H9 (cell line): ENCODE data around the gene HAT1. TPM values are rescaled to one million over a fixed set of nuclear protein-coding genes. Genes with fewer than 3 reads are reported as not detected.

Experiments
- DNase-seq: peaks from one replicate; pipeline ENCODE4 v3.0.0-alpha.2; 2017
- H2AFZ ChIP-seq: one replicate; pipeline ENCODE4 v1.6.1; 2013; ENCODE audit warnings: mild to moderate bottlenecking, low read length, control low read depth, moderate library complexity
- H2AK5ac ChIP-seq: 2 replicates; pipeline ENCODE4 v1.6.1; 2013; ENCODE audit warnings: low read length, control low read depth, mixed read lengths; ENCODE audit not compliant: insufficient read length
- H2BK120ac ChIP-seq: one replicate; pipeline ENCODE4 v1.6.1; 2013; ENCODE audit warnings: low read depth, mild to moderate bottlenecking, low read length, control low read depth, inconsistent platforms; ENCODE audit not compliant: poor library complexity, severe bottlenecking
- H2BK12ac ChIP-seq: 2 replicates; pipeline ENCODE4 v1.6.1; 2013; ENCODE audit warnings: low read length, control low read depth, mixed read lengths, low read depth; ENCODE audit not compliant: insufficient read length
- H2BK15ac ChIP-seq: 2 replicates; pipeline ENCODE4 v1.6.1; 2013; ENCODE audit warnings: low read depth, low read length, control low read depth
- H2BK20ac ChIP-seq: one replicate; pipeline ENCODE4 v1.6.1; 2013; ENCODE audit warnings: low read depth, mild to moderate bottlenecking, low read length, control low read depth, inconsistent platforms; ENCODE audit not compliant: poor library complexity, severe bottlenecking
- H2BK5ac ChIP-seq: 2 replicates; pipeline ENCODE4 v1.6.1; 2013; ENCODE audit warnings: low read length, control low read depth, mixed read lengths; ENCODE audit not compliant: insufficient read length
- H3K14ac ChIP-seq: 2 replicates; pipeline ENCODE4 v1.6.1; 2013; ENCODE audit warnings: low read length, control low read depth; ENCODE audit not compliant: insufficient read depth
- H3K18ac ChIP-seq: 2 replicates; pipeline ENCODE4 v1.6.1; 2013; ENCODE audit warnings: low read depth, mild to moderate bottlenecking, mixed read lengths, low read length, control low read depth; ENCODE audit not compliant: insufficient read length
- H3K23ac ChIP-seq: 2 replicates; pipeline ENCODE4 v1.6.1; 2013; ENCODE audit warnings: low read length, control low read depth, mixed read lengths, low read depth; ENCODE audit not compliant: insufficient read length
- H3K23me2 ChIP-seq: 2 replicates; pipeline ENCODE4 v1.6.1; 2013; ENCODE audit warnings: low read depth, mild to moderate bottlenecking, mixed read lengths, low read length, control low read depth; ENCODE audit not compliant: insufficient read length, poor library complexity, severe bottlenecking
- H3K27ac ChIP-seq: 2 replicates; pipeline ENCODE4 v1.5.1; 2013; ENCODE audit warnings: low read length, control low read depth, mixed read lengths, low read depth; ENCODE audit not compliant: insufficient read length
- H3K27me3 ChIP-seq: 2 replicates; pipeline ENCODE4 v1.6.1; 2013; ENCODE audit warnings: low read length, control low read depth, inconsistent platforms; ENCODE audit not compliant: insufficient read depth
- H3K4ac ChIP-seq: 2 replicates; pipeline ENCODE4 v1.6.1; 2013; ENCODE audit warnings: low read depth, mild to moderate bottlenecking, control low read depth, inconsistent platforms, low read length, moderate library complexity
- H3K4me1 ChIP-seq: 2 replicates; pipeline ENCODE4 v1.6.1; 2013; ENCODE audit warnings: low read length, control low read depth, inconsistent platforms; ENCODE audit not compliant: insufficient read depth
- H3K4me2 ChIP-seq: 2 replicates; pipeline ENCODE4 v1.6.1; 2013; ENCODE audit warnings: low read length, control low read depth, mixed read lengths; ENCODE audit not compliant: insufficient read length, insufficient read depth
- H3K56ac ChIP-seq: 2 replicates; pipeline ENCODE4 v1.6.1; 2013; ENCODE audit warnings: low read depth, mild to moderate bottlenecking, mixed read lengths, low read length, control low read depth; ENCODE audit not compliant: insufficient read length
- H3K79me1 ChIP-seq: 2 replicates; pipeline ENCODE4 v1.6.1; 2013; ENCODE audit warnings: low read depth, mild to moderate bottlenecking, moderate library complexity, low read length, control low read depth, inconsistent platforms; ENCODE audit not compliant: insufficient read depth, poor library complexity, severe bottlenecking
- H3K79me2 ChIP-seq: 2 replicates; pipeline ENCODE4 v1.6.1; 2013; ENCODE audit warnings: low read length, control low read depth, inconsistent platforms; ENCODE audit not compliant: insufficient read depth
- H3K9ac ChIP-seq: 2 replicates; pipeline ENCODE4 v1.6.1; 2013; ENCODE audit warnings: low read length, control low read depth, mixed read lengths; ENCODE audit not compliant: insufficient read length; ENCODE audit errors: extremely low read depth
- H3K9me3 ChIP-seq: one replicate; pipeline ENCODE4 v1.6.1; 2013; ENCODE audit warnings: low read depth, low read length, inconsistent platforms; ENCODE audit not compliant: control insufficient read depth
- H3T11ph ChIP-seq: one replicate; pipeline ENCODE4 v1.6.1; 2013; ENCODE audit warnings: mild to moderate bottlenecking, low read length, control low read depth, inconsistent platforms
- H4K20me1 ChIP-seq: one replicate; pipeline ENCODE4 v1.6.1; 2013; ENCODE audit not compliant: control insufficient read depth, insufficient read length, insufficient read depth
- H4K5ac ChIP-seq: 2 replicates; pipeline ENCODE4 v1.6.1; 2013; ENCODE audit warnings: low read depth, mild to moderate bottlenecking, mixed read lengths, low read length, control low read depth; ENCODE audit not compliant: insufficient read length
- H4K8ac ChIP-seq: replicated peaks from 2 replicates; pipeline ENCODE4 v1.6.1; 2013; ENCODE audit warnings: low read length, control low read depth, mixed read lengths, low read depth; ENCODE audit not compliant: insufficient read length
- H4K91ac ChIP-seq: 2 replicates; pipeline ENCODE4 v1.6.1; 2013; ENCODE audit warnings: low read depth, mild to moderate bottlenecking, moderate library complexity, mixed read lengths, low read length, control low read depth; ENCODE audit not compliant: insufficient read length
- H3K27ac Mint-ChIP-seq, 3 experiments: 2 replicates in 2 of 3; 3 replicates in 1 of 3; pipeline ENCODE4 v1.8.0; 2020 to 2021; ENCODE audit warnings: mixed read lengths in 3 of 3, mild to moderate bottlenecking in 1 of 3, moderate library complexity in 1 of 3
- H3K27me3 Mint-ChIP-seq: 2 replicates; pipeline ENCODE4 v1.8.0; 2021; ENCODE audit warnings: low read depth, mild to moderate bottlenecking, moderate library complexity, mixed read lengths
- H3K36me3 Mint-ChIP-seq, 3 experiments: 2 replicates in 2 of 3; 3 replicates in 1 of 3; pipeline ENCODE4 v1.8.0; 2020 to 2021; ENCODE audit warnings: low read depth in 3 of 3, mixed read lengths in 3 of 3; ENCODE audit not compliant: insufficient read depth in 1 of 3
- H3K4me1 Mint-ChIP-seq, 2 experiments: 2 replicates each; pipeline ENCODE4 v1.8.0; 2020; ENCODE audit warnings: mixed read lengths in 2 of 2
- H3K4me3 Mint-ChIP-seq, 2 experiments: 2 replicates in 1 of 2; 3 replicates in 1 of 2; pipeline ENCODE4 v1.8.0; 2020 to 2021; ENCODE audit warnings: mild to moderate bottlenecking in 2 of 2, mixed read lengths in 2 of 2, moderate library complexity in 1 of 2
- H3K9me3 Mint-ChIP-seq, 2 experiments: 2 replicates in 1 of 2; 3 replicates in 1 of 2; pipeline ENCODE4 v1.8.0; 2020; ENCODE audit warnings: mild to moderate bottlenecking in 2 of 2, mixed read lengths in 2 of 2, moderate library complexity in 1 of 2
- WGBS: extraction: QIAGEN DNeasy Blood & Tissue Kit; methylation state at CpG from one replicate; pipeline ENCODE4 v1.1.7; 2013; ENCODE audit warnings: missing lambda C conversion rate, low lambda C conversion rate, mixed read lengths; ENCODE audit not compliant: insufficient read length; ENCODE audit errors: extremely low coverage; 5-methylcytosine and 5-hydroxymethylcytosine counted together
- total RNA-seq: library from RNA; stranded (reverse); gene quantifications from 2 replicates; pipeline ENCODE4 v1.2.1, GENCODE V29; 2021
- TF ChIP-seq, protein P1 (sequence below): fragments of 200-600 bp; sonication (generic); conservative IDR thresholded peaks from 3 replicates; pipeline ENCODE4 v1.8.0; 2021; ENCODE audit warnings: antibody characterized with exemption, mild to moderate bottlenecking

The HAT1 gene
- total RNA-seq, 1 experiment from 2014 or later: 73.0 TPM

DNA sequence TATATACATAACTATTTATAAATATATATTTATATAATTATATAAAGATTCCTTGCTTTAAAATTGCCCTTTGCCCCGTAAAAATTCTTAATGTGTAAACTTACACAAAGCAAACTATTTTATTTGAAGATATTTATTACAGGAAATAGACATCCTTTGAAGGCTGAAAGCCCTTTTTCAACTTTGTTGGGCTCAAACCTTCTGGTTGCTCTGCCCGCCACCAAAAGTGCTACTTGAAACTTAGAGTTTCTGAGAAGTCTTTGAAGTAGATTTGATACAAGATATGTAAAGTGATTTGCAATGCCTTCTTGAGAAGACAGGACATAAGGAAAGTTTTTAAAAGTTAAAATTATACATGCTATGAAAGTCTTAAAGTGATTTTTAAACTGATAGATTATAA, 40.9 kb downstream of the HAT1 start:
- no peaks in the 10 kb centered on the region for H3K4me1 ChIP-seq
- no peaks in the 10 kb centered on the region for H3K79me2 ChIP-seq
- no peak overlapping the region for H3K14ac ChIP-seq
- H3K4me3 Mint-ChIP-seq: no peak overlapping the region
- no peak overlapping the region for H2AFZ ChIP-seq
- no peak overlapping the region for H3K27ac Mint-ChIP-seq
- H2BK5ac ChIP-seq: no peak overlapping the region
- DNase-seq: no peak
- no CpG with 5 or more reads among the region's 2 CpGs for WGBS
- no peak overlapping the region for H3K27ac ChIP-seq
- no peak overlapping the region for H3K4me2 ChIP-seq
- no peak overlapping the region for H3K9ac ChIP-seq
- no peaks in the 10 kb centered on the region for H3K27me3 Mint-ChIP-seq
- TF ChIP-seq, protein P1, sequence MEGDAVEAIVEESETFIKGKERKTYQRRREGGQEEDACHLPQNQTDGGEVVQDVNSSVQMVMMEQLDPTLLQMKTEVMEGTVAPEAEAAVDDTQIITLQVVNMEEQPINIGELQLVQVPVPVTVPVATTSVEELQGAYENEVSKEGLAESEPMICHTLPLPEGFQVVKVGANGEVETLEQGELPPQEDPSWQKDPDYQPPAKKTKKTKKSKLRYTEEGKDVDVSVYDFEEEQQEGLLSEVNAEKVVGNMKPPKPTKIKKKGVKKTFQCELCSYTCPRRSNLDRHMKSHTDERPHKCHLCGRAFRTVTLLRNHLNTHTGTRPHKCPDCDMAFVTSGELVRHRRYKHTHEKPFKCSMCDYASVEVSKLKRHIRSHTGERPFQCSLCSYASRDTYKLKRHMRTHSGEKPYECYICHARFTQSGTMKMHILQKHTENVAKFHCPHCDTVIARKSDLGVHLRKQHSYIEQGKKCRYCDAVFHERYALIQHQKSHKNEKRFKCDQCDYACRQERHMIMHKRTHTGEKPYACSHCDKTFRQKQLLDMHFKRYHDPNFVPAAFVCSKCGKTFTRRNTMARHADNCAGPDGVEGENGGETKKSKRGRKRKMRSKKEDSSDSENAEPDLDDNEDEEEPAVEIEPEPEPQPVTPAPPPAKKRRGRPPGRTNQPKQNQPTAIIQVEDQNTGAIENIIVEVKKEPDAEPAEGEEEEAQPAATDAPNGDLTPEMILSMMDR: no peak
- H2BK120ac ChIP-seq: no peak overlapping the region
- no peaks in the 10 kb centered on the region for H3K9me3 ChIP-seq
- peaks cover 4 to 18% (median 15%) of the 10 kb centered on the region in 3 experiments; a peak in 5 of 7 replicates for H3K36me3 Mint-ChIP-seq
- H4K91ac ChIP-seq: no peak overlapping the region
- H2AK5ac ChIP-seq: no peak overlapping the region
- H3K9me3 Mint-ChIP-seq: no peaks in the 10 kb centered on the region
- H3T11ph ChIP-seq: no peak overlapping the region
- no peak overlapping the region for H3K18ac ChIP-seq
- H3K27me3 ChIP-seq: no peaks in the 10 kb centered on the region
- no peaks in the 10 kb centered on the region for H4K20me1 ChIP-seq
- 0 out of 4 replicates have a peak, but pooled peaks cover 0 to 3% of the 10 kb centered on the region in 2 experiments for H3K4me1 Mint-ChIP-seq
- H2BK20ac ChIP-seq: no peak overlapping the region
- H2BK12ac ChIP-seq: no peak overlapping the region
- H3K56ac ChIP-seq: no peak overlapping the region
- no peak overlapping the region for H3K4ac ChIP-seq
- H3K23ac ChIP-seq: no peak overlapping the region
- no peak overlapping the region for H4K8ac ChIP-seq
- H2BK15ac ChIP-seq: no peak overlapping the region
- no peaks in the 10 kb centered on the region for H3K79me1 ChIP-seq
- H3K23me2 ChIP-seq: no peaks in the 10 kb centered on the region
- H4K5ac ChIP-seq: no peak overlapping the region
